KOPT-K1 (cell line): ENCODE data around the gene IL17B.

Experiments used
- H3K27ac ChIP-seq: fragments of 200-600 bp; sonication (generic); 2 replicates; pipeline ENCODE4 v1.5.1; 2016; ENCODE audit warnings: antibody characterized with exemption, mild to moderate bottlenecking, low read depth, low read length; ENCODE audit not compliant: poor library complexity, severe bottlenecking
- H3K36me3 ChIP-seq: fragments of 200-600 bp; sonication (generic); 2 replicates; pipeline ENCODE4 v1.5.1; 2017; ENCODE audit warnings: antibody characterized with exemption, mild to moderate bottlenecking, low read length, moderate library complexity; ENCODE audit not compliant: insufficient read depth
- H3K9me3 ChIP-seq: fragments of 200-600 bp; sonication (generic); 2 replicates; pipeline ENCODE4 v1.5.1; 2017; ENCODE audit warnings: antibody characterized with exemption, low read length, mild to moderate bottlenecking; ENCODE audit not compliant: insufficient read depth, poor library complexity, severe bottlenecking

Gene IL17B

DNA sequence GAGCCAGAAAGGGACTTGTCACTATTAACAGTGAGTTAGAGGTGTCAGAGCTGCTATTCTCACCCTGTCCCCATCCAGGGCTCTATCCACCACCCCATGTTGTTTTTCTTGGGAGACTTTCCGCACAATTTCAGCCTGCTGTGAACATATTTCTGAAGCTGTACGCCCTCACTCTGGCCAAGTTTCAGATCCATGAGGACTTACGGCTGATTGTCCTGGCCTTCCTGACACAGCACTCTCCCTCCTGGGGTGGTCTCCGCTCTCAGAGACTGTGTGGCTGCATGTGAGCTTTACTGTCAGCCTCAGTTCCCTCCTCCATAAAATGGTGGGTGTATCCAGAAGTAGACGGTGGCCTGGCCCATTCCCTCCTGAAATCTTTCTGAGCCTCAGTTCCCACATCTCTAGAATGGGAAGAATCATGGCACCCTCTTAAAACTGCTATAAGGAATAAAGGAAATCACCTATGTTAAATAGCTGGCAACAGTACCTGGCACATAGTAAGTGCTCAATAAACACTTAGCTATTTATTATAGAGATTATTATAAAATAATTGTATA lies 804 bp upstream of the IL17B start:
- Histone ChIP-seq H3K36me3 (no peaks in the 10 kb centered on the region), H3K27ac (no peak overlapping the region), H3K9me3 (no peaks in the 10 kb centered on the region)

DNA sequence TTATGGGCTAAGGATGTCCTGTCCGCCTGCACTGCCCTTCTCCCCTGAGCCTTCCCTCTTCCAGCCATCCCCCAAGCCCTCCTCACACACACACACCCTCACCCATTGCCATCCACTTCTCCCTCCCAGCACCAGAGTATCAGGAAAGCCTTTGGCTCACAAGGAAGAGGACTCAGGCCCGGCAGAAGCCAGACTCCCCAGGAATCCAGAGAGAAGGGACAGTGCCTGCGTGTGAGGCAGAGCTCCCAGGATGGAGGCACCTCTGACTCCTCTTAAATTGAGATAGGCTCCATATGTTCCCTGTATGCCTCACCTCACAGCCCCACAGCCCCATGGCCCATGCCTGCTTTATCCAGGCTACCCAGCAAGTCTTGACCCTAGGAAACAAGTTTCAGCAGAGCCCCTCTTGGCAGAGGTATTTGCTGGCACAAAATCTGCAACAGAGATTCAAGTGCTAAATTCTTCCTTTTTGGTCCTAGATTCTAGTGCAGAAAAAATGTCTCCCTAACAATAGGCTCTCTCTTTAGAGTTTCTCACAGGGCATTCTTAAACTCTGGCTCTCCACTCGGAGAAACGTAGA lies 761 bp downstream of the IL17B start:
- no peaks in the 10 kb centered on the region for H3K36me3 ChIP-seq
- H3K27ac ChIP-seq: no peak overlapping the region
- H3K9me3 ChIP-seq: no peaks in the 10 kb centered on the region

DNA sequence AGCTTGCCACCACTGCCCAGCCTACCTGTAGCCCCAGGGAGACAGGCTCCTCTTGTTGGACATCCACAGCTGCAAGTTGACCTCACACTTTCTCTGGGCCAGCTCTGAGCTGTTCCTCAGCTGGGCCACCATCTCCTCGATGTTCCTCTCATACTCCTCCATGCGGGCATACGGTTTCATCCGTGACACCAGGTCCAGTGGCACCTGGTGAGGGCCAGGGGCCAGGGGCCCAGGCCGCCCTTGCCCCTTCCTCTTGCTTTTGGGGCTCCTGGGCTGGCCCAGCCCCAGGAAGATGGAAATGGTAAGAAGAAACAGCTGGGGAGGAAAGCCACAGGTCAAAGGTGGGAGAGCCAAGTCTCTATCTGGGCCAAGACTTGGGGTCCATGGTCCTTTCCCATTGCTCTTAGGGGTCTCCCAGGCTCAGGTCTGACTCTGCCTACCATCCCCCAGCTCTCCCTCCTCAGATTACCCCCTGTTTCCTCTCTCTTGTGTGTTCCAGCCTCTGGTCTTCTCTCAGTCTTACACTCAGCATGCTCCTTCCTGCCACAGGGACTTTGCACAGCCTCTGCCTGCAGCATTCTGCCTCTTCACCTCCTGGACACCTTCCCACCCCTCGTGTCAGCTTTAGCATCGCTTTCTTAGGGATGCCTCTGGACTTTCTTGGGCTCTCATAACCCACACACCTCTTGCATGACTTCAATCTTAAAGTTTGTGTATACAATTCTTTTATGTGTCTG lies 2.2 kb downstream of the IL17B start:
- no peaks in the 10 kb centered on the region for H3K9me3 ChIP-seq
- no peaks in the 10 kb centered on the region for H3K36me3 ChIP-seq
- H3K27ac ChIP-seq: no peak overlapping the region

DNA sequence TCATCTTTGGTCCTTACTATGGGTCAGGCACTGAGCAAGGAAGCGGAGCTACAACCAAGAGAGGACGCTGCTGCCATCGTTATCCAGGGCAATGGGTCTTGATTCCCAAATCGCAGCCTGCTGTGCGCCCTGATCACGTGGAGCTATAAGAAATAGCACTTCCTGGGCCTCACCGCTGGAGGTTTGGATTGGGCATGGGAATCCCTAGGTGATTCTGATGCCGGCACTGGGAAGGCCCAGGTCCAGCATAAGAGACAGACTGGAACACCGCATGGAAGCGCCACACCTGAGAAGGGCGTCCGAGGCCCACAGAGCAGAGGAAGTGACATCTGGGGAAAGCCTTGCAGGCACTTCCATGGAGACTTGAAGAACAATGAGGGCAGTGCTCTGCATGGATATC lies 3.0 kb downstream of the IL17B start:
- H3K36me3 ChIP-seq: no peaks in the 10 kb centered on the region
- H3K9me3 ChIP-seq: no peaks in the 10 kb centered on the region
- H3K27ac ChIP-seq: no peak overlapping the region

DNA sequence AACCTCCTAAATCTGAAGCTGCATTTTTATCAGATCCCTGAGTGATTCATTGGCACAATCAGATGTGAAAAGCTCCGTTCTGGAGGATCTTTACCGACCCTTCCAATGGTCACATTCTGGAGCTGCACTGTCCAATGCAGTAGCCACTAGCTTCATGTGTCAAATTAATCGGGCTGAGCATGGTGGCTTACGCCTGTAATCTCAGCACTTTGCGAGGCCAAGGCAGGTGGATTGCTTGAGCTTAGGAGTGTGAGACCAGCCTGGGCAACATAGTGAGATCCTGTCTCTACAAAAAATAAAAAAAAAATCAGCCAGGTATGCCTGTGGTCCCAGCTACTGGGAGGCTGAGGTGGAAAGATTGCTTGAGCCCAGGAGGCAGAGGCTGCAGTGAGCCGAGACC lies 3.7 kb downstream of the IL17B start:
- no peaks in the 10 kb centered on the region for H3K9me3 ChIP-seq
- no peaks in the 10 kb centered on the region for H3K36me3 ChIP-seq
- no peak overlapping the region for H3K27ac ChIP-seq

DNA sequence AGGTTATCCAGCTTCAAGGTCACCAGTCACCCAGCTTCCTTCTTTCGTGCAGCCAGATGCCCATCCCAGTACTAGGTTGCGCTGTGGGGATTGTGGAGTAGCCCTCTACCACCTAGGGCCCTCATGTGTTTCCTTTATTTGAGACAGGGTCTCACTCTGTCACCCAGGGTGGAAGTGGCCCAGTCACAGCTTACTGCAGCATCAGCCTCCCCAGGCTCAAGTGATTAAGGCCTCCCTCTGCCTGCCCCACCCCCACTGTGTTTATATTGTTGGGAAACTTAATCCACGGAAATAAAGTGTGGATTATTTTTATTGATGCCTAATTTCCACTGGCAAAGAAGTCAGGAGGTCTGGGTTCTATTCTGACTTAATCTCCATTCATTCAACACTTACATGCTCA lies 4.3 kb downstream of the IL17B start:
- H3K27ac ChIP-seq: no peak overlapping the region
- no peaks in the 10 kb centered on the region for H3K36me3 ChIP-seq
- H3K9me3 ChIP-seq: no peaks in the 10 kb centered on the region

DNA sequence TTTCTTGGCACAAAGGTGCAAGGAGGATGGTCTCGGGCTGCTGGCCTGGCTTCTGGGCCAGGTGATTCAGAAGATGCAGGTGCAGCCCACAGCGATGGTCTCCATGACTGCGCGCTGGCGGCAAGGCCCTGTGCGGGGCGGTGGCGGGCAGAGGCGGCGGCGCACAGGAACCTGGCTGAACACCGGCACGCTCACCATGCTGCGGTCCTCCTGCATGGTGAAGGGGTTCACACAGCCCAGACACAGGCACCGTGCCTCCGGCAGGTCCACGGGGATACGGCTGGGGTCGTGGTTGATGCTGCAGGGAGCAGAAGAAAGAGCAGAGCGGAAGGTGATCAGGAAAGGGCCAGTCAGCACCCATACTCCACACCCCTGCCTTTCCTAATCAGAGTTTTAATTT lies 4.8 kb downstream of the IL17B start:
- no peaks in the 10 kb centered on the region for H3K36me3 ChIP-seq
- H3K9me3 ChIP-seq: no peaks in the 10 kb centered on the region
- no peak overlapping the region for H3K27ac ChIP-seq

DNA sequence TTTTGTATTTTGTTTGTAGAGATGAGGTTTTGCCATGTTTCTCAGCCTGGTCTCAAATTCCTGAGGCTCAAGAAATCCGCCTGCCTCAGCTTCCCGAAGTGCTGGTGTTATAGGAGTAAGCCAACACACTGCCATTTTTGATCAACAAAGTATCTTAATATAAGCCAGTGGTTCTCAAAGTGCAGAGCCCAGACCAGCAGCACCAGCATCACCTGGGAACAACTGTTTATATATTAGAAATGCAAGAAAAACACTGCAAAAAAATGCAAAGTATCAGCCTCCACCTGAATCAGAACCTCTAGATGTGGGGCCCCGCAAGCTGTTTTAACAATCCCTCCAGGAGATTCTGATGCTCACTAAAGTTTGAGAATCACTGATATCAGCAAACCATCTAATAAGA lies 6.2 kb downstream of the IL17B start:
- no peaks in the 10 kb centered on the region for H3K36me3 ChIP-seq
- no peaks in the 10 kb centered on the region for H3K9me3 ChIP-seq
- H3K27ac ChIP-seq: no peak overlapping the region

DNA sequence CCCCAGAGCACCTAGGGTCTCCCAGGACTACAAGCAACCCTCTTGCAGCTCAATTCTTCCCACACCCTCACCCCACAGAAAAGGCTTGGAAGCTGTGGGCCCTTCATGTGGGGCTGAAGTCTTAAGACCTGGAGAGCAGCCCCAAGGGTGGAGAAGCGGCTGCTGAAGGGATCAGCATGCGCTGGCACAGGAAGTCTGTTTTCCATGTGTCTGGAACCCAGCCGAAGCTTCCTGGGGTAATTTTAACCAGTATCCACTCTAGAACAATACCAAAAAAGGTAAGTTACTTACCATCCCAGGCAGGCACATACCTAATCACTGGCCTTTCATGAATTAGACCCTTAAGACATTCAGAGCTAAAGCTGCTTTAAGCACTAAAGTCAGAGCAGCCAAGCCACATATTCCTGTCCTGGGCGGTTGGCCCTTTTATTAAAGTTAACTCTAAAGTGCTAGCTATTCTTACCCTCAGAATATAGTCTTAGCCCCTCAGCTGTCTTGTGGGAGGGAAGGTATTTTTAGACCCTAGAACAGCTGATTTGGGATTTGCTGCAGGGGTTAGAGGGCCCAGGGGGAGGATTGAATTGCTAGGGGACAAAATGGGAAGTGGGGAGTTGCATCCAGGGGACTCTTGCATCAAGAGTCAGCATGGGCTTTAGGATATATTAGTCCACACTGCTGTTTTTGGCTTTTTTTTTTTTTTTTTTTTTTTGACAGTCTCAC lies 6.9 kb downstream of the IL17B start:
- Histone ChIP-seq H3K9me3 (no peaks in the 10 kb centered on the region), H3K36me3 (no peaks in the 10 kb centered on the region), H3K27ac (no peak overlapping the region)

DNA sequence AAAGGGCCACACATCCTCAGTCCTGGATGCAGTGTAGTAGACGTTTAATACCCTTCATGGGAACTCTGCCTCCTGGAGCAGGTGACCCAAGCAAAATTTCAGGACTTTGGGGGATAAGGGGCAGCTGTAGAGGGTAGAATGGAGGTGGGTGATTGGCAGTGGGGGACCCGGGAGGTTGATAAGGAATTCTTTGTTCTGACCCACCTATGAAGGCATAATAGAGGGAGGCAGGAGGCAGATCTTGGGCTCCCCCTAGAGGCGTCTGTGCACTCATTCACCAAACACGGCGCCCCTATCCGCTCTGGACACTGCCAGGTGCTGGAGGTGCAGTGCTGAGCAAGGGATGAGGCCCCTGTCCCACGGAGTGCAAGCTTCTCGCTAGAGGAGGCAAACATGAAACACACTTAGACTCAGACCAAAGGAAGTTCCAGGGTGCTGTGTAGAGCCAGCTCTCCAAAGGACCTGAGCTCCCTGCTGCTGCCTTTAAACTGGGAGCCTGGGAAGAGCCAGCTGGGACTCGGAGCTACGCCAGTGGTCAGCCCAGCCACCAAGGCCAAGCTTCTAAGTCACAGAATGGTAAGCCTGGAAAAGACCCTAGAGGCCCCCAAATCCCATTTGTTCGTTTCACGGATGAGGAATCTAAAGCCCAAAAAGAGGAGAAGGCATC lies 7.7 kb downstream of the IL17B start:
- no peaks in the 10 kb centered on the region for H3K36me3 ChIP-seq
- no peaks in the 10 kb centered on the region for H3K9me3 ChIP-seq
- H3K27ac ChIP-seq: no peak overlapping the region

DNA sequence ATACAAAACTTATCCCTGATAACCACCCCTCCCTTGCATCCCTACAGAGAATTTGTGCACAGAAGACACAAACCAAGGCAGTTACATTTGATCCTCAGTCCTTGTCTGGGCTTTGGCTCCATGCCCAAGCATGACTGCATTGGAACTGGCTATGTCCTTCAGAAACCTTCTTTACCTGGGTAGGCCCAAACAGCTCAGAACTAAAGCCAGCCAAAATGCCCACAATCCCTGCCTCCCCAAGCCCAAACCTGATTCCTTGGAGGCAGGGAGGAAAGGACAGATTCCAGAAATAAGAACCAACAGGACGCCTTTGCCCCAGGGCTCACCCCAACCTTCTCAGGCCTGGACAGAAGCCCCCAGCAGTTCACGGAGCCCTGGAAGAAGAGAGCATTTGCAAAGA lies 8.2 kb downstream of the IL17B start:
- Histone ChIP-seq H3K36me3 (no peaks in the 10 kb centered on the region), H3K9me3 (no peaks in the 10 kb centered on the region), H3K27ac (no peak overlapping the region)

DNA sequence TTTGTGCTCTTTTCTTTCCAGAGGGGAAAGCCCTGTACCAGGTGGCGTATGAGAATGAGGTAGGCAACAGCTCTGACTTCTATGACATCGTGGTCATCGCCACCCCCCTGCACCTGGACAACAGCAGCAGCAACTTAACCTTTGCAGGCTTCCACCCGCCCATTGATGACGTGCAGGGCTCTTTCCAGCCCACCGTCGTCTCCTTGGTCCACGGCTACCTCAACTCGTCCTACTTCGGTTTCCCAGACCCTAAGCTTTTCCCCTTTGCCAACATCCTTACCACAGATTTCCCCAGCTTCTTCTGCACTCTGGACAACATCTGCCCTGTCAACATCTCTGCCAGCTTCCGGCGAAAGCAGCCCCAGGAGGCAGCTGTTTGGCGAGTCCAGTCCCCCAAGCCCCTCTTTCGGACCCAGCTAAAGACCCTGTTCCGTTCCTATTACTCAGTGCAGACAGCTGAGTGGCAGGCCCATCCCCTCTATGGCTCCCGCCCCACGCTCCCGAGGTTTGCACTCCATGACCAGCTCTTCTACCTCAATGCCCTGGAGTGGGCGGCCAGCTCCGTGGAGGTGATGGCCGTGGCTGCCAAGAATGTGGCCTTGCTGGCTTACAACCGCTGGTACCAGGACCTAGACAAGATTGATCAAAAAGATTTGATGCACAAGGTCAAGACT lies 11.0 kb downstream of the IL17B start:
- Histone ChIP-seq H3K27ac (no peak overlapping the region), H3K9me3 (no peaks in the 10 kb centered on the region), H3K36me3 (no peaks in the 10 kb centered on the region)

DNA sequence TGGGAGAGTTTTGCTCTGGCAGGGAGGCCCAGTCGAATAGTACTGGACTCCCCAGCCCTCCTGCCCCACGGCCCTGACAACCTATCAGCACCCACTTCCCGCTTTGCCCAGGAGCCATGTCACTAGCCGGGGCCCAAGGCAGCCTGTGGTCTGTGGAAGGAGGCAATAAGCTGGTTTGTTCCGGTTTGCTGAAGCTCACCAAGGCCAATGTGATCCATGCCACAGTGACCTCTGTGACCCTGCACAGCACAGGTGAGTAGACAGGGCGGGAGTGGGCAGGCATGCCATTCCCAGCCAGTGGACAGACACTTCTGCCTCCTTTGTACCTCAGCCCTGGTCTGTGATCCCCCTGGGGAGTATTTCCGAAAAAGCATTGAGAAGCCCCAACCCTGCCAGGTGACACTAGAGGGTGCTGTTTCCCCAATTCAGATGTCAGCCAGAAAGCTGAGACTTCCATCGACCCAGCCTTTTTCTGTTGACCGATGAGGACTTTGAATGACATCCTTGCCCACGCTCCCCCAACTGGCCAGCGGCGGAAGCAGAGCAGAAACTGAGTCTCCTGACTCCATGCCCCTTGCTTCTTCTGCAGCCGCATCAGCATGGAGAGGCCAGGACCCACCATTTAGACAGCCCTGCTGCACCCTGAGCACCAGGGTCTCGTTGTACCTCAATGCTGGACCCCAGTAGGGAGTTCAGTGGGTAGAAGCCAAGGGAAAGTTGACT lies 11.7 kb downstream of the IL17B start:
- no peak overlapping the region for H3K27ac ChIP-seq
- H3K36me3 ChIP-seq: no peaks in the 10 kb centered on the region
- H3K9me3 ChIP-seq: no peaks in the 10 kb centered on the region

DNA sequence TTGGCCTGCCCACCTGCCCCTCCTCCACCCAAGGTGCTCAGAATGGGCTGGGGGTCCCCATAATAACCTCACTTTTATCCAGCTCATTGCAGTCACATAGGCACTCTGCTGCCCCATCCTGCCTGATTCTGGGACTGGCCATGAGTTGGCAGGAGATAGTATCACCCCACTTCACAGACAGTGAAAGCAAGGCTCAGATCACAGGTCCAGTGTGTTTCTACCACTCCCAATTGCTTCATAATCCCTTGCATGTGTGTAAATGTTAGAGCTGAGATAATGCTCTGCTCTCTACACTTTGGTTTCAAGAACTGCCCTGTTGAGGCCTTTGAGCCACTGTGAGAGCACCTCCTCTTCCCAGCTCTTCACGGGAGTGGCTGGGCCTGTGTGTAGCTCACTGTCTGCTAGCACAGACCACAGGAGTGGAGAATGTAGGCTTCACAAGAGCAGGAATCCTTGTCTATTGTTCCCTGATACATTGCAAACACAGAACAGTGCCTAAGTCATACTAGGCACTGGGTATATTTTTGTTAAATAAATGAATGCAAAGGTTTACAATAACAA lies 12.8 kb downstream of the IL17B start:
- H3K27ac ChIP-seq: no peak overlapping the region
- no peaks in the 10 kb centered on the region for H3K9me3 ChIP-seq
- H3K36me3 ChIP-seq: no peaks in the 10 kb centered on the region
